ENCODE measurements around the gene NPPB. TPM values are rescaled to one million over a fixed set of nuclear protein-coding genes. Genes with fewer than 3 reads are reported as not detected.
A peak's percentile ranks its signal among the peaks of the same experiment; 100 is the strongest.

NPPB gene
- total RNA-seq (not detected in 2 replicates), polyA plus RNA-seq (not detected in 2 replicates), polyA minus RNA-seq (ENCODE audit: low replicate concordance) (not detected in 2 replicates)
- polyA plus RNA-seq (2012), result not detected in 2 replicates

GRCh38 chr1:11858613-11858967 lies at the start of gene NPPB:
Gene NPPB, minus strand, starts transcription at chr1:11858945. Its CDS starts 112 bp downstream, at chr1:11858833.
- Histone ChIP-seq H3K9ac (ENCODE audit: insufficient read depth, low read length) (no peak within 1 kb of the TSS), H3K4me1 (ENCODE audit: control insufficient read depth, extremely low read depth, insufficient read depth, low read length) (no peaks in the 10 kb centered on the region), H3K4me2 (ENCODE audit: extremely low read depth, insufficient read depth, low read length) (no peak within 1 kb of the TSS), H2AFZ (ENCODE audit: low read length) (no peak within 1 kb of the TSS), H4K20me1 (ENCODE audit: control insufficient read depth, extremely low read depth, insufficient read depth, low read length) (no peaks in the 10 kb centered on the region), H3K79me2 (ENCODE audit: control insufficient read depth, insufficient read depth, low read length) (no peaks in the 10 kb centered on the region), H3K36me3 (ENCODE audit: control insufficient read depth, insufficient read depth, low read length) (no peaks in the 10 kb centered on the region), H3K27ac (ENCODE audit: insufficient read depth, low read length) (no peak within 1 kb of the TSS), H3K4me3 (replicated peaks in 1 of 4; ENCODE audit: control extremely low read depth in 1 of 4, insufficient read depth in 1 of 4, low read depth in 3 of 4, low read length in 4 of 4) (no peak within 1 kb of the TSS), H3K9me3 (ENCODE audit: control insufficient read depth, insufficient read depth, low read depth, low read length) (no peaks in the 10 kb centered on the region), H3K27me3 (ENCODE audit: control insufficient read depth, insufficient read depth, low read length) (peaks cover 28% of the 10 kb centered on the region)
- TF ChIP-seq CTCF (conservative IDR thresholded peaks at IDR 0.05 in 1 of 2, IDR thresholded peaks at IDR 0.05 in 1 of 2; ENCODE audit: low read depth in 1 of 2, low read length in 2 of 2) (no peak), EZH2 (IDR thresholded peaks at IDR 0.05; ENCODE audit: low read length, missing control alignments) (no peak)
- DNase-seq (ENCODE audit: low read depth in 2 of 2), result no peak

GRCh38 chr1:11908095-11908675 lies 49.4 kb upstream of the NPPB start:
- no peaks in the 10 kb centered on the region for H4K20me1 ChIP-seq (ENCODE audit: control insufficient read depth, extremely low read depth, insufficient read depth, low read length)
- DNase-seq (ENCODE audit: low read depth in 2 of 2), result peak; percentile 98 to 99
- no peaks in the 10 kb centered on the region for H3K79me2 ChIP-seq (ENCODE audit: control insufficient read depth, insufficient read depth, low read length)
- no peaks in the 10 kb centered on the region for H3K4me1 ChIP-seq (ENCODE audit: control insufficient read depth, extremely low read depth, insufficient read depth, low read length)
- TF ChIP-seq CTCF (conservative IDR thresholded peaks at IDR 0.05 in 1 of 2, IDR thresholded peaks at IDR 0.05 in 1 of 2; ENCODE audit: low read depth in 1 of 2, low read length in 2 of 2) (no peak), EZH2 (IDR thresholded peaks at IDR 0.05; ENCODE audit: low read length, missing control alignments) (no peak)
- H3K9me3 ChIP-seq (ENCODE audit: control insufficient read depth, insufficient read depth, low read depth, low read length), result no peaks in the 10 kb centered on the region
- H3K4me3 ChIP-seq (replicated peaks in 1 of 4; ENCODE audit: control extremely low read depth in 1 of 4, insufficient read depth in 1 of 4, low read depth in 3 of 4, low read length in 4 of 4), result peak overlapping the region in 3 of 4 experiments; percentile 18 to 68 (median 62)
- no peaks in the 10 kb centered on the region for H3K27me3 ChIP-seq (ENCODE audit: control insufficient read depth, insufficient read depth, low read length)
- H3K36me3 ChIP-seq (ENCODE audit: control insufficient read depth, insufficient read depth, low read length), result no peaks in the 10 kb centered on the region
- no peak overlapping the region for H2AFZ ChIP-seq (ENCODE audit: low read length)
- H3K27ac ChIP-seq (ENCODE audit: insufficient read depth, low read length), result peak overlapping the region; percentile 94
- H3K9ac ChIP-seq (ENCODE audit: insufficient read depth, low read length), result peak overlapping the region; percentile 82
- peak overlapping the region; percentile 90 for H3K4me2 ChIP-seq (ENCODE audit: extremely low read depth, insufficient read depth, low read length)

- Histone ChIP-seq H3K27ac (ENCODE audit: insufficient read depth, low read length) (peak overlapping the region; percentile 94), H3K9me3 (ENCODE audit: control insufficient read depth, insufficient read depth, low read depth, low read length) (no peaks in the 10 kb centered on the region), H3K79me2 (ENCODE audit: control insufficient read depth, insufficient read depth, low read length) (no peaks in the 10 kb centered on the region), H3K4me2 (ENCODE audit: extremely low read depth, insufficient read depth, low read length) (peak overlapping the region; percentile 55), H3K27me3 (ENCODE audit: control insufficient read depth, insufficient read depth, low read length) (no peaks in the 10 kb centered on the region), H3K4me1 (ENCODE audit: control insufficient read depth, extremely low read depth, insufficient read depth, low read length) (no peaks in the 10 kb centered on the region), H4K20me1 (ENCODE audit: control insufficient read depth, extremely low read depth, insufficient read depth, low read length) (no peaks in the 10 kb centered on the region), H2AFZ (ENCODE audit: low read length) (no peak overlapping the region), H3K9ac (ENCODE audit: insufficient read depth, low read length) (peak overlapping the region; percentile 82), H3K4me3 (replicated peaks in 1 of 4; ENCODE audit: control extremely low read depth in 1 of 4, insufficient read depth in 1 of 4, low read depth in 3 of 4, low read length in 4 of 4) (peak overlapping the region in 2 of 4 experiments; percentile 33 to 51), H3K36me3 (ENCODE audit: control insufficient read depth, insufficient read depth, low read length) (no peaks in the 10 kb centered on the region)
- peak; percentile 89 to 97 for DNase-seq (ENCODE audit: low read depth in 2 of 2)
- TF ChIP-seq CTCF (conservative IDR thresholded peaks at IDR 0.05 in 1 of 2, IDR thresholded peaks at IDR 0.05 in 1 of 2; ENCODE audit: low read depth in 1 of 2, low read length in 2 of 2) (peak; percentile 59 to 83), EZH2 (IDR thresholded peaks at IDR 0.05; ENCODE audit: low read length, missing control alignments) (no peak)
Measured at GRCh38 chr1:11907275-11908094, 48.7 kb upstream of the NPPB start.

Measured in fibroblast of lung (primary cell).